GM23338 (cell line): ENCODE measurements around the gene EN2. TPM values are rescaled to one million over a fixed set of nuclear protein-coding genes. Genes with fewer than 3 reads are reported as not detected.

Experiments
- ATAC-seq: fragments of 200-7000 bp; cut with Tn5 transposase; 3 replicates; pipeline ENCODE4 v1.9.1; 2020
- DNase-seq: peaks from one replicate; pipeline ENCODE4 v3.0.0-alpha.2; 2015; ENCODE audit warnings: low spot score
- H2AFZ ChIP-seq: fragments of 200-600 bp; sonication (generic); 2 replicates; pipeline ENCODE4 v1.8.0; 2016; ENCODE audit warnings: antibody characterized with exemption, mild to moderate bottlenecking, moderate library complexity
- H3F3A ChIP-seq: fragments of 200-600 bp; sonication (generic); replicated peaks from 2 replicates; pipeline ENCODE4 v1.8.0; 2017; ENCODE audit warnings: antibody characterized with exemption, mixed run types, low read depth
- H3K27ac ChIP-seq: fragments of 200-600 bp; sonication (generic); 2 replicates; pipeline ENCODE4 v1.6.1; 2016; ENCODE audit warnings: low read depth
- H3K27me3 ChIP-seq: fragments of 200-600 bp; sonication (generic); 2 replicates; pipeline ENCODE4 v1.8.0; 2016; ENCODE audit warnings: mild to moderate bottlenecking, mixed run types, moderate library complexity; ENCODE audit not compliant: insufficient read depth
- H3K36me3 ChIP-seq: fragments of 200-600 bp; sonication (generic); 2 replicates; pipeline ENCODE4 v1.8.0; 2016; ENCODE audit warnings: mild to moderate bottlenecking; ENCODE audit not compliant: insufficient read depth
- H3K4me1 ChIP-seq: fragments of 200-600 bp; sonication (generic); 2 replicates; pipeline ENCODE4 v1.8.0; 2016; ENCODE audit warnings: mild to moderate bottlenecking, moderate library complexity; ENCODE audit not compliant: insufficient read depth
- H3K4me2 ChIP-seq: fragments of 200-600 bp; sonication (generic); 2 replicates; pipeline ENCODE4 v1.7.1; 2017; ENCODE audit warnings: mixed run types
- H3K4me3 ChIP-seq: fragments of 200-600 bp; sonication (generic); 2 replicates; pipeline ENCODE4 v1.6.1; 2016; ENCODE audit warnings: mixed run types
- H3K79me2 ChIP-seq: fragments of 200-600 bp; sonication (generic); replicated peaks from 2 replicates; pipeline ENCODE4 v1.8.0; 2017; ENCODE audit warnings: mild to moderate bottlenecking; ENCODE audit not compliant: insufficient read depth
- H3K9me2 ChIP-seq: fragments of 200-600 bp; sonication (generic); 2 replicates; pipeline ENCODE4 v1.8.0; 2017; ENCODE audit not compliant: insufficient read depth
- H4K20me1 ChIP-seq: fragments of 200-600 bp; sonication (generic); replicated peaks from 2 replicates; pipeline ENCODE4 v1.8.0; 2017; ENCODE audit warnings: mild to moderate bottlenecking; ENCODE audit not compliant: insufficient read depth
- H3K27ac Mint-ChIP-seq: 2 replicates; pipeline ENCODE4 v1.8.0; 2020; ENCODE audit warnings: inconsistent platforms, mild to moderate bottlenecking, moderate library complexity, mixed read lengths
- H3K27me3 Mint-ChIP-seq: 3 replicates; pipeline ENCODE4 v1.8.0; 2022; ENCODE audit warnings: low read depth, mild to moderate bottlenecking, moderate library complexity, mixed read lengths, inconsistent platforms; ENCODE audit not compliant: insufficient read depth, poor library complexity
- H3K36me3 Mint-ChIP-seq: 3 replicates; pipeline ENCODE4 v1.8.0; 2021; ENCODE audit warnings: low read depth, mild to moderate bottlenecking, inconsistent platforms, moderate library complexity, mixed read lengths
- H3K4me1 Mint-ChIP-seq: 3 replicates; pipeline ENCODE4 v1.8.0; 2020; ENCODE audit warnings: mild to moderate bottlenecking, inconsistent platforms, mixed read lengths
- H3K4me3 Mint-ChIP-seq: 3 replicates; pipeline ENCODE4 v1.8.0; 2021; ENCODE audit warnings: moderate library complexity, mild to moderate bottlenecking, inconsistent platforms, mixed read lengths
- H3K9me3 Mint-ChIP-seq: 3 replicates; pipeline ENCODE4 v1.8.0; 2020; ENCODE audit warnings: moderate library complexity, mild to moderate bottlenecking, inconsistent platforms, mixed read lengths
- CREB1 ChIP-seq: fragments of 250-450 bp; sonication (Bioruptor Pico); IDR thresholded peaks from 2 replicates; pipeline ENCODE4 v1.5.0; 2020; ENCODE audit warnings: low read depth, mild to moderate bottlenecking, moderate library complexity
- EZH2 ChIP-seq: fragments of 200-600 bp; sonication (generic); IDR thresholded peaks from one replicate; pipeline ENCODE4 v1.8.0; 2017; ENCODE audit warnings: antibody characterized with exemption, mild to moderate bottlenecking, low read depth; ENCODE audit not compliant: unreplicated experiment
- EZH2phosphoT487 ChIP-seq: fragments of 200-600 bp; sonication (generic); IDR thresholded peaks from one replicate; pipeline ENCODE4 v1.8.1; 2018; ENCODE audit warnings: antibody characterized with exemption; ENCODE audit not compliant: unreplicated experiment
- NANOG ChIP-seq: IDR thresholded peaks from 2 replicates; pipeline ENCODE4 v1.6.1; 2016; ENCODE audit warnings: antibody characterized with exemption, borderline replicate concordance
- ZNF114 ChIP-seq: fragments of 250-450 bp; sonication (Bioruptor Pico); IDR thresholded peaks from 2 replicates; pipeline ENCODE4 v1.5.0; 2020; ENCODE audit warnings: mild to moderate bottlenecking, moderate library complexity
- polyA plus RNA-seq: library from polyadenylated mRNA; unstranded; fragments of >200 nt; fragmentation: Nextera tagmentation; extraction: Ambion mirVana; gene quantifications from 2 replicates; pipeline ENCODE4 v1.2.1, GENCODE V29; 2016
- total RNA-seq: library from RNA; depleted of rRNA; stranded (reverse); fragments of >200 nt; shearing (Covaris generic); gene quantifications from 2 replicates; pipeline ENCODE4 v1.2.3, GENCODE V29; 2014
- TF ChIP-seq, protein P1 (sequence below), 2 experiments: fragments of 200-600 bp in 1 of 2; sonication (generic) in 1 of 2; conservative IDR thresholded peaks; 2 replicates each; pipeline versions ENCODE4 v1.5.1 to v1.6.1; 2016 to 2017; ENCODE audit warnings: antibody characterized with exemption in 2 of 2, low read depth in 2 of 2, mild to moderate bottlenecking in 2 of 2, moderate library complexity in 1 of 2
- TF ChIP-seq, protein P2 (sequence below): IDR thresholded peaks from one replicate; pipeline ENCODE4 v1.6.1; 2018; ENCODE audit warnings: antibody characterized with exemption; ENCODE audit not compliant: unreplicated experiment

The EN2 gene
- total and polyA plus RNA-seq, 2 experiments from 2014 or later, result not detected

DNA sequence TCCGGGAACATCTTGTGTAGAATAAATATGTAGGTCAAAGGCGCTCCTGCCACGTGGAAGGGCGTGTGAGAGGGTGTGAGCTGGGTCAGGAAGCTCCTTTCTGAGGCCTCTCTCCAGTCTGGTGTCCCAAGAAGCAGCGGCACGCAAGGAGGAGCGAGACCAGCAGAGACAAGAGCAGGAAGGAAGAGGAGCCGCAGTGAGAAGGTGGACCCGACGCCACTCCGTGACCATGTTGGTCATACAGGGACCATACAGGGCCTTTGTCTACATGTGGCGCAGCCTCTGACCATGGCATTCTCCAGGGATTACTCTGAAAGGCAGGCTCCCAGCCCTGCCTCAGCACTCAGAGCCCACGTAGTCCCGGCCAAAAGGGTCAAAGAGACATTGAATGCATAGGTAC lies 26.2 kb upstream of the EN2 start:
- Histone ChIP-seq H3K4me1 (no peaks in the 10 kb centered on the region), H2AFZ (no peak overlapping the region), H3K4me2 (no peak overlapping the region), H3K79me2 (no peaks in the 10 kb centered on the region), H3F3A (no peaks in the 10 kb centered on the region), H4K20me1 (no peaks in the 10 kb centered on the region), H3K9me2 (no peaks in the 10 kb centered on the region; the same call in 1 of the 2 replicates), H3K27me3 (no peaks in the 10 kb centered on the region), H3K27ac (no peak overlapping the region), H3K4me3 (no peak overlapping the region), H3K36me3 (no peaks in the 10 kb centered on the region)
- Mint-ChIP-seq H3K36me3 (no peaks in the 10 kb centered on the region), H3K9me3 (peaks cover 6% of the 10 kb centered on the region), H3K27ac (no peak overlapping the region), H3K4me3 (no peak overlapping the region), H3K4me1 (no peaks in the 10 kb centered on the region), H3K27me3 (peaks cover 21% of the 10 kb centered on the region)
- no peak for TF ChIP-seq EZH2phosphoT487
- TF ChIP-seq EZH2, result no peak
- no peak for TF ChIP-seq NANOG
- TF ChIP-seq, protein P1, sequence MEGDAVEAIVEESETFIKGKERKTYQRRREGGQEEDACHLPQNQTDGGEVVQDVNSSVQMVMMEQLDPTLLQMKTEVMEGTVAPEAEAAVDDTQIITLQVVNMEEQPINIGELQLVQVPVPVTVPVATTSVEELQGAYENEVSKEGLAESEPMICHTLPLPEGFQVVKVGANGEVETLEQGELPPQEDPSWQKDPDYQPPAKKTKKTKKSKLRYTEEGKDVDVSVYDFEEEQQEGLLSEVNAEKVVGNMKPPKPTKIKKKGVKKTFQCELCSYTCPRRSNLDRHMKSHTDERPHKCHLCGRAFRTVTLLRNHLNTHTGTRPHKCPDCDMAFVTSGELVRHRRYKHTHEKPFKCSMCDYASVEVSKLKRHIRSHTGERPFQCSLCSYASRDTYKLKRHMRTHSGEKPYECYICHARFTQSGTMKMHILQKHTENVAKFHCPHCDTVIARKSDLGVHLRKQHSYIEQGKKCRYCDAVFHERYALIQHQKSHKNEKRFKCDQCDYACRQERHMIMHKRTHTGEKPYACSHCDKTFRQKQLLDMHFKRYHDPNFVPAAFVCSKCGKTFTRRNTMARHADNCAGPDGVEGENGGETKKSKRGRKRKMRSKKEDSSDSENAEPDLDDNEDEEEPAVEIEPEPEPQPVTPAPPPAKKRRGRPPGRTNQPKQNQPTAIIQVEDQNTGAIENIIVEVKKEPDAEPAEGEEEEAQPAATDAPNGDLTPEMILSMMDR (conservative IDR thresholded peaks at IDR 0.05; ENCODE audit: low read depth in 2 of 2), result no peak
- ATAC-seq (no peak), DNase-seq (no peak)

DNA sequence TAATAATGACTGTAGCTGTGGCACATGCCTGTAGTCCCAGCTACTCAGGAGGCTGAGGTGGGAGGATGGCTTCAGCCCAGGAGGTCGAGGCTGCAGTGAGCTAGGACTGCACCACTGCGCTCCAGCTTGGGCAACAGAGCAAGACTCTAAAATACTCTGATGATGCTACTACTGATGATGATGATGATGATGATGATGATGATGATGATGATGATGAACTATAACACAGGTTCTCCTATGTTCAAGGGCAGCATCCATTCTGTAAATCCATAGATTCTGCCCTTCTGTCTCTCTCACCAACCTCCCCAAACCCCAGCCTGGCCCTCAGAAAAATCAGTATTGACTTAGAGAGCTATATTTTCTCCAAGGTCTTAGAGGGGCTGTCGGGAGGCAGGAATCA lies 22.8 kb upstream of the EN2 start:
- Mint-ChIP-seq H3K4me3 (no peak overlapping the region), H3K36me3 (no peaks in the 10 kb centered on the region), H3K27me3 (peaks cover 24% of the 10 kb centered on the region), H3K27ac (no peak overlapping the region), H3K4me1 (peaks cover 5% of the 10 kb centered on the region), H3K9me3 (peaks cover 14% of the 10 kb centered on the region)
- H4K20me1 ChIP-seq, result no peaks in the 10 kb centered on the region
- no peaks in the 10 kb centered on the region for H3K4me1 ChIP-seq
- H3K79me2 ChIP-seq, result no peaks in the 10 kb centered on the region
- no peak for DNase-seq
- H3F3A ChIP-seq, result no peaks in the 10 kb centered on the region
- no peak overlapping the region for H3K27ac ChIP-seq
- TF ChIP-seq CREB1 (CRISPR knock-in tag) (no peak), ZNF114 (CRISPR knock-in tag) (no peak), NANOG (no peak)
- TF ChIP-seq, protein P2, sequence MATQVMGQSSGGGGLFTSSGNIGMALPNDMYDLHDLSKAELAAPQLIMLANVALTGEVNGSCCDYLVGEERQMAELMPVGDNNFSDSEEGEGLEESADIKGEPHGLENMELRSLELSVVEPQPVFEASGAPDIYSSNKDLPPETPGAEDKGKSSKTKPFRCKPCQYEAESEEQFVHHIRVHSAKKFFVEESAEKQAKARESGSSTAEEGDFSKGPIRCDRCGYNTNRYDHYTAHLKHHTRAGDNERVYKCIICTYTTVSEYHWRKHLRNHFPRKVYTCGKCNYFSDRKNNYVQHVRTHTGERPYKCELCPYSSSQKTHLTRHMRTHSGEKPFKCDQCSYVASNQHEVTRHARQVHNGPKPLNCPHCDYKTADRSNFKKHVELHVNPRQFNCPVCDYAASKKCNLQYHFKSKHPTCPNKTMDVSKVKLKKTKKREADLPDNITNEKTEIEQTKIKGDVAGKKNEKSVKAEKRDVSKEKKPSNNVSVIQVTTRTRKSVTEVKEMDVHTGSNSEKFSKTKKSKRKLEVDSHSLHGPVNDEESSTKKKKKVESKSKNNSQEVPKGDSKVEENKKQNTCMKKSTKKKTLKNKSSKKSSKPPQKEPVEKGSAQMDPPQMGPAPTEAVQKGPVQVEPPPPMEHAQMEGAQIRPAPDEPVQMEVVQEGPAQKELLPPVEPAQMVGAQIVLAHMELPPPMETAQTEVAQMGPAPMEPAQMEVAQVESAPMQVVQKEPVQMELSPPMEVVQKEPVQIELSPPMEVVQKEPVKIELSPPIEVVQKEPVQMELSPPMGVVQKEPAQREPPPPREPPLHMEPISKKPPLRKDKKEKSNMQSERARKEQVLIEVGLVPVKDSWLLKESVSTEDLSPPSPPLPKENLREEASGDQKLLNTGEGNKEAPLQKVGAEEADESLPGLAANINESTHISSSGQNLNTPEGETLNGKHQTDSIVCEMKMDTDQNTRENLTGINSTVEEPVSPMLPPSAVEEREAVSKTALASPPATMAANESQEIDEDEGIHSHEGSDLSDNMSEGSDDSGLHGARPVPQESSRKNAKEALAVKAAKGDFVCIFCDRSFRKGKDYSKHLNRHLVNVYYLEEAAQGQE, result no peak
- H3K4me2 ChIP-seq, result no peak overlapping the region
- no peak overlapping the region for H3K4me3 ChIP-seq
- no peaks in the 10 kb centered on the region for H3K27me3 ChIP-seq
- no peaks in the 10 kb centered on the region for H3K9me2 ChIP-seq
- H2AFZ ChIP-seq, result no peak overlapping the region
- no peaks in the 10 kb centered on the region for H3K36me3 ChIP-seq
- ATAC-seq, result no peak
